ENCODE measurements around the gene SESTD1. TPM values are rescaled to one million over a fixed set of nuclear protein-coding genes. Genes with fewer than 3 reads are reported as not detected.
A peak's percentile ranks its signal among the peaks of the same experiment; 100 is the strongest.

SESTD1 gene
- total and polyA plus RNA-seq, 2 donors (not counting 1 experiment from before 2014, with no cell fraction given), result 16.8 to 51.9 TPM

DNA sequence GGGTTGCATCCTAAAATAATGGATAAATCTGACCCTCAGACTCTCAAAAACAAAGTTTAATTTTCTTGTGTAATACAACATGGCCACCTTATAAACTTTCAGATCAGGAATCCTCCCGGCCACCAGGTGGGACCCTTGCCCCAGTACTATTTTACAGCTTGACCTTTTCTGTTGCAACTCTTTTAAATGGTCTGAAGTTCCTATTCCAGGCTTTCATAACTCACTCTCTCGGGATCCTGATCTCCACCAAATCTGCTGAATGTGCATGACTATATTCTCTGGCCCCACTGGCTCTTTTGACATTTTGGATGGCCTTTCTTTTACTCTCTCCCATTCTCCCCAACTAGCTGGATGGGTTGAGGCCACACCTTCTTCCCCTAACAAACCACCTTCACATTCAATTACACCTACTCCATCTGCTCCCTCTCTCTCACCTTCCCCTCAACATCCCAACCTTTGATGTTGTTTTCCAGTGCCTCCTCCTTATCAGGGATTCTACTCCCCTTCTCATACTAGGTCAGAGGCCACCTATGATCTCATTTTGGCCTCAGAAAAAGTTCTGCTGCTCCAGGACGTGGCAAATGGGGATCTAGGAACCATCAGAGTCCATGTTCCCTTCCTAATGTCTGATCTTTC is 70.8 kb downstream of the SESTD1 start:
- Histone ChIP-seq H3K27me3 (ENCODE audit: control insufficient read depth, insufficient read depth, low read length) (no peaks in the 10 kb centered on the region), H4K20me1 (ENCODE audit: control insufficient read depth, extremely low read depth, insufficient read depth, low read length) (no peaks in the 10 kb centered on the region), H3K27ac (ENCODE audit: insufficient read depth, low read length) (no peak overlapping the region), H3K4me1 (ENCODE audit: control insufficient read depth, extremely low read depth, insufficient read depth, low read length) (no peaks in the 10 kb centered on the region), H3K9me3 (ENCODE audit: control insufficient read depth, insufficient read depth, low read depth, low read length) (no peaks in the 10 kb centered on the region), H3K4me3 (replicated peaks in 1 of 4; ENCODE audit: control extremely low read depth in 1 of 4, insufficient read depth in 1 of 4, low read depth in 3 of 4, low read length in 4 of 4) (no peak overlapping the region), H3K79me2 (ENCODE audit: control insufficient read depth, insufficient read depth, low read length) (peaks cover 2% of the 10 kb centered on the region), H3K4me2 (ENCODE audit: extremely low read depth, insufficient read depth, low read length) (no peak overlapping the region), H2AFZ (ENCODE audit: low read length) (no peak overlapping the region), H3K36me3 (ENCODE audit: control insufficient read depth, insufficient read depth, low read length) (no peaks in the 10 kb centered on the region), H3K9ac (ENCODE audit: insufficient read depth, low read length) (no peak overlapping the region)
- DNase-seq (ENCODE audit: low read depth in 2 of 2), result no peak
- TF ChIP-seq, protein P1, sequence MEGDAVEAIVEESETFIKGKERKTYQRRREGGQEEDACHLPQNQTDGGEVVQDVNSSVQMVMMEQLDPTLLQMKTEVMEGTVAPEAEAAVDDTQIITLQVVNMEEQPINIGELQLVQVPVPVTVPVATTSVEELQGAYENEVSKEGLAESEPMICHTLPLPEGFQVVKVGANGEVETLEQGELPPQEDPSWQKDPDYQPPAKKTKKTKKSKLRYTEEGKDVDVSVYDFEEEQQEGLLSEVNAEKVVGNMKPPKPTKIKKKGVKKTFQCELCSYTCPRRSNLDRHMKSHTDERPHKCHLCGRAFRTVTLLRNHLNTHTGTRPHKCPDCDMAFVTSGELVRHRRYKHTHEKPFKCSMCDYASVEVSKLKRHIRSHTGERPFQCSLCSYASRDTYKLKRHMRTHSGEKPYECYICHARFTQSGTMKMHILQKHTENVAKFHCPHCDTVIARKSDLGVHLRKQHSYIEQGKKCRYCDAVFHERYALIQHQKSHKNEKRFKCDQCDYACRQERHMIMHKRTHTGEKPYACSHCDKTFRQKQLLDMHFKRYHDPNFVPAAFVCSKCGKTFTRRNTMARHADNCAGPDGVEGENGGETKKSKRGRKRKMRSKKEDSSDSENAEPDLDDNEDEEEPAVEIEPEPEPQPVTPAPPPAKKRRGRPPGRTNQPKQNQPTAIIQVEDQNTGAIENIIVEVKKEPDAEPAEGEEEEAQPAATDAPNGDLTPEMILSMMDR (conservative IDR thresholded peaks at IDR 0.05 in 1 of 2, IDR thresholded peaks at IDR 0.05 in 1 of 2; ENCODE audit: low read depth in 1 of 2, low read length in 2 of 2), result no peak
- TF ChIP-seq EZH2 (IDR thresholded peaks at IDR 0.05; ENCODE audit: low read length, missing control alignments), result no peak

DNA sequence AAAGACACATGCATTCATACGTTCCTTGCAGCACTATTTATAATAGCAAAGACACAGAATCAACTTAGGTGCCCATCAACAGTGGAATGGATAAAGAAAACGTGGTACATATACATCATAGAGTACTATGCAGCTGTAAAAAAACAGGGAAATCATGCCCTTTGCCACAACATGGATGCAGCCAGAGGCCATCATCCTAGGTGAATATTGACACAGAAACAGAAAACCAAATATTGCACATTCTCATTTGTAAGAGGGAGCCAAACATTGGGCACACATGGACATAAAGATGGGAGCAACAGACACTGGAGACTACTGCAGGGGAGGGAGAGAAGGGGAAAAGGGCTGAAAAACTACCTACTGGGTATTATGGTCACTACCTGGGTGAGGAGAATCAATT is 73.5 kb downstream of the SESTD1 start:
- H3K9me3 ChIP-seq (ENCODE audit: control insufficient read depth, insufficient read depth, low read depth, low read length), result no peaks in the 10 kb centered on the region
- no peak overlapping the region for H2AFZ ChIP-seq (ENCODE audit: low read length)
- no peaks in the 10 kb centered on the region for H3K27me3 ChIP-seq (ENCODE audit: control insufficient read depth, insufficient read depth, low read length)
- no peaks in the 10 kb centered on the region for H3K36me3 ChIP-seq (ENCODE audit: control insufficient read depth, insufficient read depth, low read length)
- no peak overlapping the region for H3K4me3 ChIP-seq (replicated peaks in 1 of 4; ENCODE audit: control extremely low read depth in 1 of 4, insufficient read depth in 1 of 4, low read depth in 3 of 4, low read length in 4 of 4)
- no peak for TF ChIP-seq EZH2 (IDR thresholded peaks at IDR 0.05; ENCODE audit: low read length, missing control alignments)
- TF ChIP-seq, protein P1 (conservative IDR thresholded peaks at IDR 0.05 in 1 of 2, IDR thresholded peaks at IDR 0.05 in 1 of 2; ENCODE audit: low read depth in 1 of 2, low read length in 2 of 2), result no peak
- DNase-seq (ENCODE audit: low read depth in 2 of 2), result no peak
- H3K4me1 ChIP-seq (ENCODE audit: control insufficient read depth, extremely low read depth, insufficient read depth, low read length), result no peaks in the 10 kb centered on the region
- H4K20me1 ChIP-seq (ENCODE audit: control insufficient read depth, extremely low read depth, insufficient read depth, low read length), result no peaks in the 10 kb centered on the region
- peaks cover 4% of the 10 kb centered on the region for H3K79me2 ChIP-seq (ENCODE audit: control insufficient read depth, insufficient read depth, low read length)
- no peak overlapping the region for H3K4me2 ChIP-seq (ENCODE audit: extremely low read depth, insufficient read depth, low read length)
- H3K27ac ChIP-seq (ENCODE audit: insufficient read depth, low read length), result no peak overlapping the region
- H3K9ac ChIP-seq (ENCODE audit: insufficient read depth, low read length), result no peak overlapping the region

DNA sequence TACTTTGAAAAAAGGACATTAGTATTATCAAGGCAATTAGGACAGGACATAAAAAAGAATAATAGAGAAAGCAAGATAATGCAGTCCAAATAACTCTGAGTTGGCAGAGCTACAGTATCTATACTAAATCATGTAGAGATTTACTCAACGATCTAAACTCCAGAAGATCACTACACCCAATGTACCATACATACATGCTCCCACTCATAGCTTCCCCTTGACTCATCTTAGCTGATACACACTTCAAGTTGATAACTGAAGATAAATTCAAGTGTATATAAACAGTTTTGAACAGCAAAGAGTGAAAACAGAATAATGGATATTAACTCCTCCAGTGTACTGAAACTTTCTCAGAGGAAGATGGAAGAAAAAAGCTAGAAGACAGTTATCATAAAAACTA is 78.5 kb downstream of the SESTD1 start:
- H2AFZ ChIP-seq (ENCODE audit: low read length), result no peak overlapping the region
- no peaks in the 10 kb centered on the region for H3K9me3 ChIP-seq (ENCODE audit: control insufficient read depth, insufficient read depth, low read depth, low read length)
- H3K36me3 ChIP-seq (ENCODE audit: control insufficient read depth, insufficient read depth, low read length), result no peaks in the 10 kb centered on the region
- H3K4me1 ChIP-seq (ENCODE audit: control insufficient read depth, extremely low read depth, insufficient read depth, low read length), result no peaks in the 10 kb centered on the region
- H4K20me1 ChIP-seq (ENCODE audit: control insufficient read depth, extremely low read depth, insufficient read depth, low read length), result no peaks in the 10 kb centered on the region
- no peak overlapping the region for H3K9ac ChIP-seq (ENCODE audit: insufficient read depth, low read length)
- no peak overlapping the region for H3K4me3 ChIP-seq (replicated peaks in 1 of 4; ENCODE audit: control extremely low read depth in 1 of 4, insufficient read depth in 1 of 4, low read depth in 3 of 4, low read length in 4 of 4)
- TF ChIP-seq, protein P1 (conservative IDR thresholded peaks at IDR 0.05 in 1 of 2, IDR thresholded peaks at IDR 0.05 in 1 of 2; ENCODE audit: low read depth in 1 of 2, low read length in 2 of 2), result no peak
- no peak for TF ChIP-seq EZH2 (IDR thresholded peaks at IDR 0.05; ENCODE audit: low read length, missing control alignments)
- no peaks in the 10 kb centered on the region for H3K27me3 ChIP-seq (ENCODE audit: control insufficient read depth, insufficient read depth, low read length)
- H3K27ac ChIP-seq (ENCODE audit: insufficient read depth, low read length), result no peak overlapping the region
- H3K4me2 ChIP-seq (ENCODE audit: extremely low read depth, insufficient read depth, low read length), result no peak overlapping the region
- DNase-seq (ENCODE audit: low read depth in 2 of 2), result peak; percentile 30 to 47
- peaks cover 2% of the 10 kb centered on the region for H3K79me2 ChIP-seq (ENCODE audit: control insufficient read depth, insufficient read depth, low read length)

Data from fibroblast of lung (primary cell).